Liver (tissue), 9 donors: ENCODE measurements around the gene POU5F1. TPM values are rescaled to one million over a fixed set of nuclear protein-coding genes. Genes with fewer than 3 reads are reported as not detected.

Source experiments
- DNase-seq: peaks from one replicate; pipeline ENCODE4 v3.0.0-alpha.2; 2017; ENCODE audit warnings: low spot score
- H3K27ac ChIP-seq, 2 donors: one replicate each; pipeline ENCODE4 v1.7.0; 2013; ENCODE audit warnings: inconsistent platforms in 2 of 2, low read length in 2 of 2, control low read depth in 1 of 2, low read depth in 1 of 2, mild to moderate bottlenecking in 1 of 2
- H3K27me3 ChIP-seq, 4 donors: one replicate each; pipeline versions ENCODE4 v1.6.1 to v1.7.0; 2013; ENCODE audit warnings: low read length in 3 of 4, inconsistent platforms in 1 of 4, mild to moderate bottlenecking in 1 of 4, moderate library complexity in 1 of 4; ENCODE audit not compliant: control insufficient read depth in 4 of 4, insufficient read depth in 4 of 4
- H3K36me3 ChIP-seq, 4 donors: one replicate each; pipeline versions ENCODE4 v1.6.1 to v1.7.0; 2013; ENCODE audit warnings: low read length in 3 of 4, mild to moderate bottlenecking in 3 of 4, low read depth in 1 of 4, moderate library complexity in 1 of 4; ENCODE audit not compliant: control insufficient read depth in 4 of 4, insufficient read depth in 3 of 4
- H3K4me1 ChIP-seq, 4 donors: one replicate each; pipeline versions ENCODE4 v1.6.1 to v1.7.0; 2013; ENCODE audit warnings: low read length in 3 of 4, mild to moderate bottlenecking in 3 of 4, moderate library complexity in 1 of 4; ENCODE audit not compliant: control insufficient read depth in 4 of 4, insufficient read depth in 4 of 4
- H3K4me3 ChIP-seq, 3 donors: one replicate each; pipeline versions ENCODE4 v1.6.1 to v1.7.0; 2013; ENCODE audit warnings: low read length in 3 of 3, control low read depth in 1 of 3, low read depth in 1 of 3, mild to moderate bottlenecking in 1 of 3
- H3K9ac ChIP-seq, 2 donors: one replicate each; pipeline ENCODE4 v1.7.0; 2013; ENCODE audit warnings: low read length in 2 of 2, mild to moderate bottlenecking in 2 of 2, moderate library complexity in 2 of 2, control low read depth in 1 of 2, low read depth in 1 of 2
- H3K9me3 ChIP-seq, 4 donors: one replicate each; pipeline versions ENCODE4 v1.6.1 to v1.7.0; 2013; ENCODE audit warnings: low read length in 3 of 4; ENCODE audit not compliant: control insufficient read depth in 4 of 4
- ATF3 ChIP-seq: IDR thresholded peaks from 2 replicates; pipeline ENCODE4 v1.6.1; 2016; ENCODE audit warnings: antibody characterized with exemption
- EGR1 ChIP-seq, 2 donors: IDR thresholded peaks; 2 replicates each; pipeline ENCODE4 v1.6.1; 2016 to 2018; ENCODE audit warnings: antibody characterized with exemption in 2 of 2, low read depth in 2 of 2
- FOXA1 ChIP-seq: IDR thresholded peaks from 2 replicates; pipeline ENCODE4 v1.6.1; 2016; ENCODE audit warnings: antibody characterized with exemption
- FOXA2 ChIP-seq: IDR thresholded peaks from 2 replicates; pipeline ENCODE4 v1.6.1; 2016; ENCODE audit warnings: antibody characterized with exemption
- GABPA ChIP-seq, 2 donors: IDR thresholded peaks in 1 of 2; conservative IDR thresholded peaks in 1 of 2; 2 replicates each; pipeline ENCODE4 v1.6.1; 2016; ENCODE audit warnings: antibody characterized with exemption in 2 of 2, mild to moderate bottlenecking in 1 of 2, moderate library complexity in 1 of 2
- HNF4A ChIP-seq, 2 donors: conservative IDR thresholded peaks; 2 replicates each; pipeline ENCODE4 v1.6.1; 2016; ENCODE audit warnings: antibody characterized with exemption in 2 of 2, mild to moderate bottlenecking in 2 of 2
- JUND ChIP-seq, 2 donors: IDR thresholded peaks; 2 replicates each; pipeline ENCODE4 v1.6.1; 2016; ENCODE audit warnings: antibody characterized with exemption in 2 of 2
- NR2F2 ChIP-seq: IDR thresholded peaks from 2 replicates; pipeline ENCODE4 v1.6.1; 2016; ENCODE audit warnings: antibody characterized with exemption
- RAD21 ChIP-seq, 2 donors: IDR thresholded peaks; 2 replicates each; pipeline ENCODE4 v1.6.1; 2016; ENCODE audit warnings: antibody characterized with exemption in 2 of 2, mild to moderate bottlenecking in 2 of 2
- RXRA ChIP-seq, 2 donors: IDR thresholded peaks; 2 replicates each; pipeline ENCODE4 v1.6.1; 2017 to 2018; ENCODE audit warnings: antibody characterized with exemption in 2 of 2, mild to moderate bottlenecking in 1 of 2
- SP1 ChIP-seq: IDR thresholded peaks from 2 replicates; pipeline ENCODE4 v1.6.1; 2018; ENCODE audit warnings: antibody characterized with exemption, mild to moderate bottlenecking
- YY1 ChIP-seq: IDR thresholded peaks from 2 replicates; pipeline ENCODE4 v1.6.1; 2016; ENCODE audit warnings: antibody characterized with exemption, mild to moderate bottlenecking
- WGBS: extraction: QIAGEN DNeasy Blood & Tissue Kit; methylation state at CpG from one replicate; pipeline ENCODE4 v1.1.7; 2013; 5-methylcytosine and 5-hydroxymethylcytosine counted together
- polyA plus RNA-seq, 2 donors: library from polyadenylated mRNA; stranded (reverse) in 1 of 2; unstranded in 1 of 2; fragments of 200-250 nt in 1 of 2; fragments of >200 nt in 1 of 2; fragmentation: Nextera tagmentation in 1 of 2; extraction: Ambion mirVana in 1 of 2; gene quantifications; one replicate each; pipeline versions ENCODE4 v1.2.1 to v1.2.3, GENCODE V29; 2013 to 2015
- total RNA-seq, 2 donors: library from RNA; depleted of rRNA; stranded (reverse); fragments of >200 nt; gene quantifications; one replicate each; pipeline ENCODE4 v1.2.3, GENCODE V29; 2014
- TF ChIP-seq, protein P1 (sequence below): IDR thresholded peaks from 2 replicates; pipeline ENCODE4 v1.6.1; 2016; ENCODE audit warnings: antibody characterized with exemption, mild to moderate bottlenecking
- TF ChIP-seq, protein P2 (sequence below): IDR thresholded peaks from 2 replicates; pipeline ENCODE4 v1.6.1; 2016; ENCODE audit warnings: antibody characterized with exemption
- TF ChIP-seq, protein P3 (sequence below): fragments of 150-350 bp; IDR thresholded peaks from 2 replicates; pipeline ENCODE4 v1.5.1; 2017; ENCODE audit warnings: improper control_type of control experiment, low read depth, low read length; ENCODE audit not compliant: missing input control
- donor health status: healthy.
- donor health status: healthy.
- donor health status: healthy.
- donor health status: healthy.
- donor health status: healthy.

POU5F1 gene
- total and polyA plus RNA-seq, 4 donors, result 0.32 to 3.2 TPM; not detected in 2

DNA sequence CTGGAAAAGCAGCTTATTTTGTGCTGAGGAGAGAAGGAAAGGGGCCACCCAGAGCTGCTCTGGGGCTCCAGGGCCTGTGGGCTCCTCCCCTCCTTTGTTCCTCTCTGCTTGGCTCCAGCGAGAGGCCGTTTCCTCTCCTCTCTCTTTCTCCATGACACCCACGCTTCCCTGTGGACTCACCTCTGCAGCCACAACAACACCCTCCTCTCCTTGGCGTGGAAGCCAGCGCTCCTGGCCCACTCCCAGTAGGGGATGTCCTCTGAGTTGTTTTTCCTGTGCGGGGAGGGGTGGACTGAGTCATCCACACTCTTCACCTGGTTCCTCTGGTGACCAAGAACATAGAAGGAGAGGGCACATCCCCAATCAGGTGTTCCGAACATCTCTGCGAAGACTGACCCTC lies 45.3 kb downstream of the POU5F1 start:
- DNase-seq, result no peak
- Histone ChIP-seq H3K9ac (no peak overlapping the region), H3K9me3 (no peaks in the 10 kb centered on the region), H3K27ac (no peak overlapping the region), H3K4me3 (no peak overlapping the region), H3K4me1 (no peaks in the 10 kb centered on the region), H3K27me3 (no peaks in the 10 kb centered on the region), H3K36me3 (no peaks in the 10 kb centered on the region)
- TF ChIP-seq YY1 (no peak), EGR1 (IDR thresholded peaks at IDR 0.05; ENCODE audit: low read depth in 2 of 2) (no peak), FOXA1 (no peak), HNF4A (conservative IDR thresholded peaks at IDR 0.05) (no peak), JUND (IDR thresholded peaks at IDR 0.05) (no peak), RXRA (IDR thresholded peaks at IDR 0.05) (no peak), FOXA2 (no peak), NR2F2 (no peak), SP1 (no peak), ATF3 (no peak), GABPA (IDR thresholded peaks at IDR 0.05 in 1 of 2, conservative IDR thresholded peaks at IDR 0.05 in 1 of 2) (no peak), RAD21 (IDR thresholded peaks at IDR 0.05) (no peak)
- TF ChIP-seq, protein P1, sequence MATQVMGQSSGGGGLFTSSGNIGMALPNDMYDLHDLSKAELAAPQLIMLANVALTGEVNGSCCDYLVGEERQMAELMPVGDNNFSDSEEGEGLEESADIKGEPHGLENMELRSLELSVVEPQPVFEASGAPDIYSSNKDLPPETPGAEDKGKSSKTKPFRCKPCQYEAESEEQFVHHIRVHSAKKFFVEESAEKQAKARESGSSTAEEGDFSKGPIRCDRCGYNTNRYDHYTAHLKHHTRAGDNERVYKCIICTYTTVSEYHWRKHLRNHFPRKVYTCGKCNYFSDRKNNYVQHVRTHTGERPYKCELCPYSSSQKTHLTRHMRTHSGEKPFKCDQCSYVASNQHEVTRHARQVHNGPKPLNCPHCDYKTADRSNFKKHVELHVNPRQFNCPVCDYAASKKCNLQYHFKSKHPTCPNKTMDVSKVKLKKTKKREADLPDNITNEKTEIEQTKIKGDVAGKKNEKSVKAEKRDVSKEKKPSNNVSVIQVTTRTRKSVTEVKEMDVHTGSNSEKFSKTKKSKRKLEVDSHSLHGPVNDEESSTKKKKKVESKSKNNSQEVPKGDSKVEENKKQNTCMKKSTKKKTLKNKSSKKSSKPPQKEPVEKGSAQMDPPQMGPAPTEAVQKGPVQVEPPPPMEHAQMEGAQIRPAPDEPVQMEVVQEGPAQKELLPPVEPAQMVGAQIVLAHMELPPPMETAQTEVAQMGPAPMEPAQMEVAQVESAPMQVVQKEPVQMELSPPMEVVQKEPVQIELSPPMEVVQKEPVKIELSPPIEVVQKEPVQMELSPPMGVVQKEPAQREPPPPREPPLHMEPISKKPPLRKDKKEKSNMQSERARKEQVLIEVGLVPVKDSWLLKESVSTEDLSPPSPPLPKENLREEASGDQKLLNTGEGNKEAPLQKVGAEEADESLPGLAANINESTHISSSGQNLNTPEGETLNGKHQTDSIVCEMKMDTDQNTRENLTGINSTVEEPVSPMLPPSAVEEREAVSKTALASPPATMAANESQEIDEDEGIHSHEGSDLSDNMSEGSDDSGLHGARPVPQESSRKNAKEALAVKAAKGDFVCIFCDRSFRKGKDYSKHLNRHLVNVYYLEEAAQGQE, result no peak
- TF ChIP-seq, protein P2, sequence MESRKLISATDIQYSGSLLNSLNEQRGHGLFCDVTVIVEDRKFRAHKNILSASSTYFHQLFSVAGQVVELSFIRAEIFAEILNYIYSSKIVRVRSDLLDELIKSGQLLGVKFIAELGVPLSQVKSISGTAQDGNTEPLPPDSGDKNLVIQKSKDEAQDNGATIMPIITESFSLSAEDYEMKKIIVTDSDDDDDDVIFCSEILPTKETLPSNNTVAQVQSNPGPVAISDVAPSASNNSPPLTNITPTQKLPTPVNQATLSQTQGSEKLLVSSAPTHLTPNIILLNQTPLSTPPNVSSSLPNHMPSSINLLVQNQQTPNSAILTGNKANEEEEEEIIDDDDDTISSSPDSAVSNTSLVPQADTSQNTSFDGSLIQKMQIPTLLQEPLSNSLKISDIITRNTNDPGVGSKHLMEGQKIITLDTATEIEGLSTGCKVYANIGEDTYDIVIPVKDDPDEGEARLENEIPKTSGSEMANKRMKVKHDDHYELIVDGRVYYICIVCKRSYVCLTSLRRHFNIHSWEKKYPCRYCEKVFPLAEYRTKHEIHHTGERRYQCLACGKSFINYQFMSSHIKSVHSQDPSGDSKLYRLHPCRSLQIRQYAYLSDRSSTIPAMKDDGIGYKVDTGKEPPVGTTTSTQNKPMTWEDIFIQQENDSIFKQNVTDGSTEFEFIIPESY, result no peak
- WGBS, result 63% methylated on average over 8 of the region's 8 CpGs

DNA sequence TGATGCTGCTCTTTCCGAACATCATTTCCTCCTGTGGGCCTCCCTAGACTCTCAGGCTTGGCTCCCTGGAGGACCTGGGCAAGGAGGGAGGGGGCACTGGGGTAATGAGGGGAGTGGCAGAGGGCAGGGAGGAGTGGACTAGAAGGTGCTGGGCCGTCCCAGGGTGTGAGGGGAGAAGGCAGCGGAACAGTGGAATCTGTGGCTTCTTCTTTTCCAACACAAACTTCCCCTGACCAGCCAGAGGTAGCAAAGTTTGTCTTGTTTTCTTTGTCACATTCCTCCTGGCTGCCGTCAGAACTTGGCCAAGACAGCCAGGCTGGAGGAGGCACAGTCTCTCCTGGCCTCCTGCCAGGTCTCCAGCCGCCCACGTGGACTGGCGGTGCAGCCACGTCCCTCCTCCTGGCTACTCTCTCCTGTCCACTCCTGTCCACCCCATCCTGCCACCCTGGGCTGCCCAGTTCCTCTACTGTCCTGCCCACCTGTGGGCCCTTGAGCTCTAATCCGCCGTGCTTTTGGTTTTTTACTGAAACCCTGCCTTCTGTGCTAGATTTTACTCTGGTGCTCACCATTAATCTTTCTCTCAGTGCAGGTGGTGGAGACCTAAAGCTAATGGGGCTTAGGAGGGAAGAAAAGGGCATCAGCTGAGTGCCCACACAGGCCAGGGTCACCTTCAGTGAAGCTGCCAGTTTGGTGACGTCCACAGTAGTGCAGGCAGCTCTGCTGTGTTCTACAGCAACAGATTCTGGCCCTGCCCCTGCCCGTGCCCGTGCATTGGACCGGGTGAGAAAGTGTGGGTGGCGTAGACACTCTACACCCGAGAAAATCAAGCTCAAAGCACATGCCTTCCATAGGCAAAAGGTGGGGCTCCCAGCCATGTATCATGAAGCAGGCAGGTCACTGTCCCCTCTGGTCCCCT lies 47.4 kb downstream of the POU5F1 start:
- Histone ChIP-seq H3K27me3 (no peaks in the 10 kb centered on the region), H3K4me1 (no peaks in the 10 kb centered on the region), H3K27ac (no peak overlapping the region), H3K9me3 (no peaks in the 10 kb centered on the region), H3K9ac (no peak overlapping the region), H3K4me3 (no peak overlapping the region), H3K36me3 (no peaks in the 10 kb centered on the region)
- 53% methylated on average over 16 of the region's 16 CpGs for WGBS
- TF ChIP-seq, protein P2, result no peak
- TF ChIP-seq GABPA (IDR thresholded peaks at IDR 0.05 in 1 of 2, conservative IDR thresholded peaks at IDR 0.05 in 1 of 2) (no peak), YY1 (no peak)
- TF ChIP-seq, protein P3, sequence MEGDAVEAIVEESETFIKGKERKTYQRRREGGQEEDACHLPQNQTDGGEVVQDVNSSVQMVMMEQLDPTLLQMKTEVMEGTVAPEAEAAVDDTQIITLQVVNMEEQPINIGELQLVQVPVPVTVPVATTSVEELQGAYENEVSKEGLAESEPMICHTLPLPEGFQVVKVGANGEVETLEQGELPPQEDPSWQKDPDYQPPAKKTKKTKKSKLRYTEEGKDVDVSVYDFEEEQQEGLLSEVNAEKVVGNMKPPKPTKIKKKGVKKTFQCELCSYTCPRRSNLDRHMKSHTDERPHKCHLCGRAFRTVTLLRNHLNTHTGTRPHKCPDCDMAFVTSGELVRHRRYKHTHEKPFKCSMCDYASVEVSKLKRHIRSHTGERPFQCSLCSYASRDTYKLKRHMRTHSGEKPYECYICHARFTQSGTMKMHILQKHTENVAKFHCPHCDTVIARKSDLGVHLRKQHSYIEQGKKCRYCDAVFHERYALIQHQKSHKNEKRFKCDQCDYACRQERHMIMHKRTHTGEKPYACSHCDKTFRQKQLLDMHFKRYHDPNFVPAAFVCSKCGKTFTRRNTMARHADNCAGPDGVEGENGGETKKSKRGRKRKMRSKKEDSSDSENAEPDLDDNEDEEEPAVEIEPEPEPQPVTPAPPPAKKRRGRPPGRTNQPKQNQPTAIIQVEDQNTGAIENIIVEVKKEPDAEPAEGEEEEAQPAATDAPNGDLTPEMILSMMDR, result no peak
- DNase-seq, result no peak
